Thyroid gland (tissue), 4 donors: ENCODE results near the gene STT3B. TPM values are rescaled to one million over a fixed set of nuclear protein-coding genes. Genes with fewer than 3 reads are reported as not detected.

ENCODE experiments used
- DNase-seq, 2 donors: peaks; one replicate each; pipeline ENCODE4 v3.0.0-alpha.2; 2019
- H3K27ac ChIP-seq, 3 donors: fragments of 200-600 bp; sonication (generic); 1 replicate in 2 of 3; 2 replicates in 1 of 3; pipeline ENCODE4 v1.5.1; 2016 to 2019; ENCODE audit warnings: mild to moderate bottlenecking in 1 of 3, moderate library complexity in 1 of 3
- H3K27me3 ChIP-seq: fragments of 200-600 bp; sonication (generic); one replicate; pipeline ENCODE4 v1.5.1; 2019
- H3K36me3 ChIP-seq, 2 donors: fragments of 200-600 bp; sonication (generic); one replicate each; pipeline ENCODE4 v1.5.1; 2016 to 2019
- H3K4me1 ChIP-seq, 2 donors: fragments of 200-600 bp; sonication (generic); one replicate each; pipeline ENCODE4 v1.5.1; 2017 to 2019
- H3K4me3 ChIP-seq, 3 donors: fragments of 200-600 bp; sonication (generic); replicated peaks in 1 of 3; 1 replicate in 2 of 3; 2 replicates in 1 of 3; pipeline ENCODE4 v1.5.1; 2016; ENCODE audit warnings: mild to moderate bottlenecking in 1 of 3
- H3K9me3 ChIP-seq: fragments of 200-600 bp; sonication (generic); one replicate; pipeline ENCODE4 v1.5.1; 2017
- POLR2A ChIP-seq, 2 donors: fragments of 450-650 bp; IDR thresholded peaks; one replicate each; pipeline ENCODE4 v1.6.1; 2017; ENCODE audit warnings: antibody characterized with exemption in 2 of 2, mild to moderate bottlenecking in 2 of 2, moderate library complexity in 1 of 2
- WGBS, 2 donors: methylation state at CpG; one replicate each; pipeline ENCODE4 v1.1.5; 2017; 5-methylcytosine and 5-hydroxymethylcytosine counted together
- intact Hi-C: fragments of 100-400 bp; cut with DNase I; formaldehyde crosslinking; loops from one replicate; pipeline ENCODE4 v1.15.1; 2023
- total RNA-seq, 4 donors: library from RNA; depleted of rRNA; stranded (reverse); fragments of >200 nt; gene quantifications; one replicate each; pipeline ENCODE4 v1.2.3, GENCODE V29; 2016
- TF ChIP-seq, protein P1 (sequence below), 6 experiments: fragments of 200-600 bp in 3 of 6; fragments of 450-650 bp in 3 of 6; sonication (generic) in 3 of 6; IDR thresholded peaks; one replicate each; pipeline ENCODE4 v1.5.1; 2016 to 2019; ENCODE audit warnings: antibody characterized with exemption in 6 of 6, mild to moderate bottlenecking in 2 of 6, inconsistent platforms in 1 of 6, moderate library complexity in 1 of 6

STT3B gene
- total RNA-seq, 4 donors from 2014 or later = 111 to 172 (median 150) TPM

DNA sequence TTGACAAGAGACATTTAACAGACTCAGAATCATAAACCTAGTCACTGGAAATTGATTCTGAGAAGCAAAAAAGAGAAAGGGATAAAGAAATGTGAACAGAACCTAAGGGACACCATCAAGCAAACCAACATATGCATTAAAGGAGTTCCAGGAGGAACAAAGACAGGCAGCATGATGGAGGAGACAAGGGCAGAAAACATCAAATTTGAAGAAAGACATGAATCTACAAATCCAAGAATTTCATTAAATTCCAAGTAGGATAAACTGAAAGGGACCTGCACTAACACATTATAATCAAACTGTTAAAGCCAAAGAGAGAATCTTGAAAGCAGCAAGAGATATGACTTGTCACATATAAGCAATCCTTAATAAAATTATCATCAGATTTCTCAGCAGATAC lies 122.3 kb downstream of the STT3B start:
- no peak for DNase-seq
- H3K27ac ChIP-seq = no peak overlapping the region
- H3K36me3 ChIP-seq = no peaks in the 10 kb centered on the region
- no peak for TF ChIP-seq POLR2A (IDR thresholded peaks at IDR 0.05)
- TF ChIP-seq, protein P1, sequence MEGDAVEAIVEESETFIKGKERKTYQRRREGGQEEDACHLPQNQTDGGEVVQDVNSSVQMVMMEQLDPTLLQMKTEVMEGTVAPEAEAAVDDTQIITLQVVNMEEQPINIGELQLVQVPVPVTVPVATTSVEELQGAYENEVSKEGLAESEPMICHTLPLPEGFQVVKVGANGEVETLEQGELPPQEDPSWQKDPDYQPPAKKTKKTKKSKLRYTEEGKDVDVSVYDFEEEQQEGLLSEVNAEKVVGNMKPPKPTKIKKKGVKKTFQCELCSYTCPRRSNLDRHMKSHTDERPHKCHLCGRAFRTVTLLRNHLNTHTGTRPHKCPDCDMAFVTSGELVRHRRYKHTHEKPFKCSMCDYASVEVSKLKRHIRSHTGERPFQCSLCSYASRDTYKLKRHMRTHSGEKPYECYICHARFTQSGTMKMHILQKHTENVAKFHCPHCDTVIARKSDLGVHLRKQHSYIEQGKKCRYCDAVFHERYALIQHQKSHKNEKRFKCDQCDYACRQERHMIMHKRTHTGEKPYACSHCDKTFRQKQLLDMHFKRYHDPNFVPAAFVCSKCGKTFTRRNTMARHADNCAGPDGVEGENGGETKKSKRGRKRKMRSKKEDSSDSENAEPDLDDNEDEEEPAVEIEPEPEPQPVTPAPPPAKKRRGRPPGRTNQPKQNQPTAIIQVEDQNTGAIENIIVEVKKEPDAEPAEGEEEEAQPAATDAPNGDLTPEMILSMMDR (IDR thresholded peaks at IDR 0.05) = no peak
- H3K4me1 ChIP-seq = no peaks in the 10 kb centered on the region
- no peak overlapping the region for H3K4me3 ChIP-seq
- intact Hi-C loops = no loop called here
- H3K9me3 ChIP-seq = no peaks in the 10 kb centered on the region
- no peaks in the 10 kb centered on the region for H3K27me3 ChIP-seq

DNA sequence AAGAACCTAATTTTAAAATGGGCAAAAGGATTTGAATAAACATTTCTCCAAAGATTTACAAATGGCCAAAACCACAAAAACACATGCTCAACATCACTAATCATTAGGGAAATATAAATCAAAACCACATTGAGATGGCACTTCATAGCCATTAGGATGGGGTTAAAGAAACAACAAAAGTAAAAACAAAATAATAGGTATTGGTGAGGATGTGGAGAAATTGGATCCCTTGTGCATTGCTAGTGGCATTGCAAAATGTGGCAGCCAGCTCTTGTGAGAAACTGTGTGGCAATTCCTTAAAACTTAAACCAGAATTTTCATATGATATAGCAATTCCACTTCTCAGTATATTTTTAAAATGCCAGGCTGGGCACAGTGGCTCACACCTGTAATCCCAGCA lies 126.5 kb downstream of the STT3B start:
- Histone ChIP-seq H3K9me3 (no peaks in the 10 kb centered on the region), H3K36me3 (no peaks in the 10 kb centered on the region), H3K4me1 (no peaks in the 10 kb centered on the region), H3K27ac (no peak overlapping the region), H3K27me3 (no peaks in the 10 kb centered on the region), H3K4me3 (no peak overlapping the region)
- no peak for DNase-seq
- TF ChIP-seq POLR2A (IDR thresholded peaks at IDR 0.05) = no peak
- TF ChIP-seq, protein P1 (IDR thresholded peaks at IDR 0.05) = no peak
- intact Hi-C loops = no loop called here

DNA sequence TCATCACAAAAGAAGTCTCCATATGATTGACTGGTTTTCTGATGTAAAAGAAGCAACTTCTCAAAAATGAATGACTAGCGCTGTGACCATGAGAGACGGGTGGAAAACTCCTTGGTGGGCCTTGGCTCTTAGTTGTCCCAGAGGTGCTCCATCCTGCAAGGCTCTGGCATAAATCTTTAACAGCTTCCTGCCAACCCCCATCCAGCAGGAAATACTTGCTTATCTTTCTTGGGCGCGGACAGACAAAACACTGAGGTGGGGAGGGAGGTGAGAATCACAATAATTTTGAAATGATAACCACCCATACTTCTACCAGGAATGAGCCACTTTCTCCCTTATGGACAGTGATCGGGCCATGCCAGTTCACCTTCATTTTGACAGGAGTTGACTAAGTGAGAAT lies 128.6 kb downstream of the STT3B start:
- WGBS, 2 donors = 81 to 87% methylated on average over 5 of the region's 5 CpGs
- H3K4me1 ChIP-seq = no peaks in the 10 kb centered on the region
- no peak for DNase-seq
- H3K4me3 ChIP-seq = no peak overlapping the region
- H3K27ac ChIP-seq = no peak overlapping the region
- H3K36me3 ChIP-seq = no peaks in the 10 kb centered on the region
- intact Hi-C loops = no loop called here
- TF ChIP-seq, protein P1 (IDR thresholded peaks at IDR 0.05) = no peak
- TF ChIP-seq POLR2A (IDR thresholded peaks at IDR 0.05) = no peak
- no peaks in the 10 kb centered on the region for H3K9me3 ChIP-seq
- no peaks in the 10 kb centered on the region for H3K27me3 ChIP-seq

DNA sequence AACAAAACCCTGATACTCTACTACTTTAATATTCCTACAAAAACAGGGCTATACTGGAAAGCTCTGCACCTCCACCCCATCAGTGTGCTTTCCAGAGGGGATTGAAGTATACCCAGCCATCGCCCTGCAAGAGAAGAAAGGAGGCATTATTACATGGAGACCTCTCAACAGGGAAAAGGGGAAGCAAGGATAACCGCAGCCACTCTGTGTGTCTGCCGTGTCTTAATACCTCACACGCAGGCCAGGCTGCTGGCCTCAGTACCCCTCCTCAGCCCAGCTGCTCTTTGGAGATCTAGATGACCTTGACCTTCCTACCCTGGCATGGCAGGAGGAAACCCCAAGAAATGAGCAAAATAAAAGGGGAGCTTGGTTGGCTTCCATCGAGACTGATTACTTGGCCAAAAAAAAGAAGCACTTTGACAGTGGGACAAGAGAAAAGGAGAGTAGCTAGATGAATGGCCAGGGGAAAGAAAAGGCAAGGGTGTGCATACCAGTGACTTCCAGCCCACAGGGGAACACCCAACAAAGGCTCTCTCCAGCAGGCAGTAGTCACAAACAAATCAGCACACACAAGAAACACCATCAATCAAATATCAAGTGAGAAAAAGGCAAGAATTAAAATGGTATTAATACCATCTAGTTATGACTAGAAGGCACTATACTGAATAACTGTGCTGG lies 129.4 kb downstream of the STT3B start:
- no peaks in the 10 kb centered on the region for H3K27me3 ChIP-seq
- TF ChIP-seq, protein P1 (IDR thresholded peaks at IDR 0.05) = no peak
- TF ChIP-seq POLR2A (IDR thresholded peaks at IDR 0.05) = no peak
- no peak overlapping the region for H3K4me3 ChIP-seq
- H3K27ac ChIP-seq = no peak overlapping the region
- H3K36me3 ChIP-seq = no peaks in the 10 kb centered on the region
- H3K9me3 ChIP-seq = no peaks in the 10 kb centered on the region
- H3K4me1 ChIP-seq = no peaks in the 10 kb centered on the region
- intact Hi-C loops = no loop called here
- 89 to 90% methylated on average over 5 of the region's 5 CpGs for WGBS, 2 donors
- no peak for DNase-seq

DNA sequence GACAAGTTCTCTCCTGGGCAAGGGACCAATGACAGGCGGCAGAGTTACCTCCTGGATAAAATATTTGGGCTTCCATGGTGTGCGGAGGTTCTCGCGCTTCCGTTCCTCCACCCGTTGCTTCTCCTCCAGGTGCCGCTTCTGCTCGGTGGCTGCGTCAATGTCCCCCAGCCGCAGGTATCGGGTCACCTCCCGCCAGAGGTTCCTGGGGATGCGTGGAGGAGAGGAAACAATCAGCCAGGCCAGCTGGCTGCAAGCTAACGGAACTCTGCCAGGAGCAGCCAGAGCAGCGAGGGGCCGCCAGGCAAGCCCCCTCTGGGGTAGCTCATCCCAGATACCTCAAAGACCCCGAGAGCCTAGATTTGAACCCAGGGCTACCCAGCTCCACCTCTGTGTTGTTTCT lies 131.3 kb downstream of the STT3B start:
- 97 to 99% methylated on average over 17 of the region's 17 CpGs for WGBS, 2 donors

More for the DNA sequence above, 131.3 kb downstream of the STT3B start:
- TF ChIP-seq, protein P1 (IDR thresholded peaks at IDR 0.05) = no peak
- TF ChIP-seq POLR2A (IDR thresholded peaks at IDR 0.05) = no peak
- intact Hi-C loops = no loop called here
- H3K36me3 ChIP-seq = no peaks in the 10 kb centered on the region
- no peaks in the 10 kb centered on the region for H3K4me1 ChIP-seq
- no peaks in the 10 kb centered on the region for H3K27me3 ChIP-seq
- H3K27ac ChIP-seq = no peak overlapping the region
- H3K4me3 ChIP-seq = no peak overlapping the region
- no peak for DNase-seq
- no peaks in the 10 kb centered on the region for H3K9me3 ChIP-seq
